HG03558 (cell line): ENCODE data around the gene IQSEC1.
"Not testable (repeated sequence)": the region's sequence is repeated elsewhere in the genome, so short reads cannot be mapped to it uniquely, and the experiment has no call there.

Experiments
- ATAC-seq: cut with Tn5 transposase; IDR thresholded peaks from one replicate; pipeline ENCODE4 v1.9.1; 2021; ENCODE audit warnings: moderate number of reproducible peaks; ENCODE audit not compliant: unreplicated experiment; ENCODE audit errors: extremely low read depth

Gene IQSEC1

DNA sequence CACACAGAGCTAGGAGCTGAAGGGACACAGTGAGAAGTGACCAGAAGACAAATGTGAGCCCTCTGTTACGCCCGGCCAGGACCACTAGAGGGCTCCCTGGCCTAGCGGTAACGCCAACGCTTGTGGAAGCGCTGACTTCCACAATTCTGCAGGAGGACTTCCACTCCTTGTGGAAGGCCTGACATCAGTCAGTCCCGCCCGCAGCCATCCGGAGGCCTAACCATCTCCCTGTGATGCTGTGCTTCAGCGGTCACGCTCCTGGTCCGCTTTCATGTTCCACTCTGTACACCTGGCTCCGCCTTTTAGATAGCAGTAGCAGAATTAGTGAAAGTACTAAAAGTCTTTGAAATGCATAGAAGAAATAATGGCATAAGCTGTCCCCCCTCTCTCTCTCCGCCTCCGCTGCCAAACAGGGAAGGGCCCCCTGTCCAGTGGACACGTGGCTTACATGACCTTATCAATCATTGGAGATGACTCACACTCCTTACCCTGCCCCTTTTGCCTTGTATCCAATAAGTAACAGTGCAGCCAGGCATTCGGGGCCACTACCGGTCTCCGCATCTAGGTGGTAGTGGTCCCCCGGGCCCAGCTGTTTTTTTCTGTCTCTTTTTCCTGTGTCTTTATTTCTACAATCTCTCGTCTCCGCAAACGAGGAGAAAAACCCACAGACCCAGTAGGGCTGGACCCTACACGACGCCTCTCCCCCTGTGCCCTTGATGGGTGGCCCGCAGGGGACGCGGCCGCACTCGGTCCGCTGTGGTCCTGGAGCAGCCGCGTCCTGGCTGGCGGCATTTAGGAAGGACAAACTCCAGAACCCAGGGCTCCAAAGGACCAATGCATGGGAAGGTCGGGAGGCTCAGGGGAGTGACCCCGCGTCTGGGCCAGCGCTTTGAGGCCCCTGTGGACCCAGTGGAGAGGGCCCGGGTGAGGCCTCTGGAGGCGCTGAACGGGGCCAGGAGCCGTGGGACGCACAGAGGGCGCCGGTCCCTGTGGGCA is 204.9 kb downstream of the IQSEC1 start:
- ATAC-seq, result no peak

DNA sequence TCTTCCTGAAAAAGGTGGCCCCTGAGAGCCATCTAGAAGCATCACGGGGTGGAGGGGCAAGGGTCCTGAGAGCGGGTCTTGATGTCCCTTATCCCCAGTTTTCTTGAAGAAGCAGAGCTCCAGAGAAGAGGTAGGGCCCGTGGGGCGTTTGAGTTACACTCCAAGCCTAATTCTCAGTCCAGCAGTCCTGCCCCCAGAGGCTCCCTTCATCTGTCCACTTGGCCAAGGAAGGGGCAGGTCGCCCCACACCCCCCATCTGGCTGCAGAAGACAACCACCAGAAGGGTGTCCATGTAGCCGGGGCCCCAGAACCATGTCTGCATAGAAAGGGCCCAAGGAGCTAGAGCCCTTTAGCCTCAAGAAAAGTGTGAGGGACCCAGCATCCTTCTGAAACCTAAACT is 206.4 kb downstream of the IQSEC1 start:
- ATAC-seq, result no peak

DNA sequence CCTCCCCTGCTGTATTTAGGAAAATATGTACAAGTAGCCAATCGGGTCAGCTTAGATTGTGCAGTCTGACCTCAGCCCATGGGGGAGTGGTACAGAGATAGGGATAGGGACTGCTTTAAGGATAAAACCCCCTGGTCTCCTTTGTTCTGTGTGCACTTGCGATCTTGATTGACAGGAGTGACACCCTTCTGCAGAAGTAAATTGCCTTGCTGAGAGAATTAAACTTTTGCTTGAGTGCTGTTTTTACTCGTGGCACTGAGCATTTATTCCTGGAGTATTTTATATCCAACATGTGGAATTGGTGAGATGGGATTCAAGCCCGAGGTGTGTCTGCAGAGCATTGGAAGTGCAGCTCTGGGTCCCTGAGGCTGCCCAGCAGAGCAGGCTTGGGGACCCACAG is 208.0 kb downstream of the IQSEC1 start:
- ATAC-seq, result no peak

DNA sequence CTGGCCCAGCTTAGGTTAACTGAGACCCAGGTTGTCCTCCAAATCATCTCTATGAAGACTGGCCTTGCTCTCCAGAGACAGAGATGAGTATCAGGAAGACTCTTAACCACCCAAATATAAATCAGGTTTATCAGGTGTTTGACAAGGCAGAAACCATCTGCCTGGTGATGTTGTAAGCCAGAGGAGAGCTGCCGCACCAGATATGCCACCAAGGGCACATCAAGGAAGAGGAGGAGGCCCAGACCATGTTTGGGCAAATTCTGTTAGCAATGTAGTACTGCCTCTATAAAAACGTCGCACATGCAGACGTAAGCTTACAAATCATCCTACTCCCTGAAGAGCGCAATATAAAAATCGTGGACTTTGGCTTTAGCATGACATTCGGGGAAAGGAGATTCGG is 210.8 kb downstream of the IQSEC1 start:
- ATAC-seq, result no peak

DNA sequence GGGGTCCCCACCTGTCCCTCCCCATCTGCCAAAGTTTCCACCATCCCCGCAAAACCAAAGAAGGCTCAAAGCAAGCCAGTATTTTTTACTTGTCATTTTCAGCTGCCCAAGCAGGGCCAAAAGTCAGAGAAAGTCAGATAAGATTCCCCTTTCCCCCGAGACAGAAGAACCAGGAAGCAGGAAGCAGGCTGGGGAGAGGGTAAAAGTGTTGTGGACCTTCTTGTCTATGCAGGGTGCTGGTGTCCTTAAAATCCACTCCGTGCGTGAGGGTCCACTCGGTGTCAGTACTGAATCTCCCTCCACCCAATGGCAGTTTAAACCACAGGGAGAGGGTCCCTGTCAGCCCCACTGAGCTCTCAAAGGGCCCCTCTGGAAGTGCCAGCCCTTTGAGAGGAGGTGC is 211.6 kb downstream of the IQSEC1 start:
- no peak for ATAC-seq

DNA sequence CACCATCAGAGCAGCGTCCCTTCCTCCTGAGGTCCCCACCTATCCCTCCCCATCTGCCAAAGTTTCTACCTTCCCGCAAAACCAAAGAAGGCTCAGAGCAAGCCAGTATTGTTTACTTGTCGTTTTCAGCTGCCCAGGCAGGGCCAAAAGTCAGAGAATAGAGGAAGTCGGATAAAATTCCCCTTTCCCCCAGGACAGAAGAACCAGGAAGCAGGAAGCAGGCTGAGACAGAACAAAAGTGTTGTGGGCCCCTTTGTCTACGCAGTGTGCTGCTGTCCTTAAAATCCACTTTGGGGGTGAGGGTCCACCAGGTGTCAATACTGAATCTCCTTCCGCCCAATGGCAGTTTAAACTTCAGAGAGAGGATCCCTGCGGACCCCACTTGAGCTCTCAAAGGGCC is 213.4 kb downstream of the IQSEC1 start:
- ATAC-seq, result no peak

DNA sequence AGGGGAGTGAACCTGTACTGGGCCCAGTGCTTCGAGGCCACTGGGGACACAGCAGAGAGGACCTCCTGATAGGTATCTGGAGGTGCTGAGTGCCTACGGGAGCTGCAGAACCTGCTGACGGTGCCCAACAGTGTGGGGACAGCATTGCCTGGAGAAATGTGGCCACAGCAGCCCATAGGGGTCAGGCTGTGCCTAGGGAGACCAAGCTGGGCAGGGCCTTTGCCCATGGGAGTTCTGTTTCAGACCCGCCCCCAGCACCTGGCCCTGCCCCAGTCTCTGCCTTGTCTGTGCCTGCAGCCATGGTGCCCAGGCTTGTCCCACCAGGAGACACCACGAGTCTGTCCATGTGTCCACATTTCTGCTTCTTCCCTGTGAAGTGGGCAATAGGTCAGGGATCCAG is 216.6 kb downstream of the IQSEC1 start:
- ATAC-seq, result no peak

DNA sequence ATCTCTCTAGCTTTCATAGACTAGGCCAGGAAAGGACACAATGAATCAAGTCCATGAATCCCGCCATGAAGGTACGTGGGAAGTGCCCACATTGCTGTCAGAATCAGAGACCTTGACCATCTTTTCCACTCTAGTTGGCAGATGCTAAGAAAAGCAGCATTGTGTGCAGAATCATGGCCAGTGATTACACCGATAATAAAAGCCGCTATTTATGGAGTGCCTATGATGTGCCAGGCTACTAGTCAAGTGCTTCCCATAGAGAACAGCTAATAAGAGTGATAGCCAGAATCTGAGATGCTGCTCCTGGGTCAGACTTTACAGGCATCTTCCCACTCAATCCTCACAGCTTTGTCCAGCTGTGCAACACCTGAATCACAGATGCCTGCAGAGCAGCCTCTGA is 218.7 kb downstream of the IQSEC1 start:
- no peak for ATAC-seq

DNA sequence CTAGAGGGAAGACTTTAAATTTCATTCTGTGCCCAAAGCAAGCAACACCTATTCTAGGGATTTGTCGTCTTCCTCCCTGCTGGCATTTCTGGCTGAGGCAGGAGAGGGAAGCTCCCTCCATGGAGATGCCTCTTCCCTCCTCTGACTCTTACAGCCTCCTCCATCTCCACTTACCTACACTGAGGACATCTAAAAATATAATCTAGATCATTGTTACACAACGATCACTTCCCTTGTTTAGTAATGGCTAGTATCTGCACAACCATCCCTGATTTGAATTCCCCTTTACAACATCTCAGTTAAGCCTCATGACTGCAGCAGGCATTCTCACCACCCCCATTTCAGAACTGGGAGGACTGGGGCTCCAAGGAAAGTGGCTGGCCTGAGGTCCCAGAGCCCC is 219.4 kb downstream of the IQSEC1 start:
- not testable (repeated sequence) for ATAC-seq

DNA sequence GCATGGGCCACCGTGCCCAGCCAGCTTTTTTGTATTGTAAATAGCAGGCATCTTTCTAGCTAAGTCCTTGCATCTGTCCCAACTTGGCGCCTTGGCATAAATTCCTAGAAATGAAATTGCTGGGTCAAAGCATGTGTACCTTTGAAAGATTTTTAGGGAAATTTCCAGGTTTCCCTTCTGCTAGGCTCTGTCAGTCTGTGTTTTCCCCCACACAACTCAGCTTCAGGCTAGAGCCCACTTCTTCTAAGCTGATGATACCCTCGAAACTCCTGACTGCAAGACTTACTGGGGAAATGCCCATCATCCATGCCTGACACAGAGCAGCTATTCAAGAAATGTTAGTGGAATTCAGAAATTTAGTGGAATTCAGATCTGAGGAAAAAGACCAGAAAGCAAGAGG is 221.0 kb downstream of the IQSEC1 start:
- ATAC-seq, result no peak
